IMR-90 (cell line): ENCODE results near the gene CDC42EP2. TPM values are rescaled to one million over a fixed set of nuclear protein-coding genes. Genes with fewer than 3 reads are reported as not detected.

ENCODE experiments used
- ATAC-seq: fragments of 200-7000 bp; cut with Tn5 transposase; 2 replicates; pipeline ENCODE4 v1.9.1; 2020; ENCODE audit warnings: low read depth, mild to moderate bottlenecking, moderate library complexity
- BruUV-seq: library from RNA; stranded (reverse); fragments of 400-500 nt; replicated peaks from 2 replicates; lab custom pipeline; 2021; lab: Mats Ljungman, UMichigan
- CTCF ChIA-PET: fragments of 300-600 bp; formaldehyde crosslinking; extraction: SDS; loops from one replicate; lab custom pipeline; 2021; ENCODE audit warnings: antibody characterized with exemption; lab: Yijun Ruan, JAX
- POLR2A ChIA-PET: fragments of 300-600 bp; sonication (Branson Sonifier 250); formaldehyde crosslinking; loops from one replicate; lab custom pipeline; 2022; ENCODE audit warnings: antibody characterized with exemption; ENCODE audit not compliant: unreplicated experiment; lab: Charles Lee
- DNase-seq: peaks from one replicate; pipeline ENCODE4 v3.0.0; 2013
- H2AFZ ChIP-seq: replicated peaks from 2 replicates; pipeline ENCODE3; 2013; ENCODE audit warnings: low read length, mild to moderate bottlenecking; ENCODE audit not compliant: poor library complexity
- H2AK5ac ChIP-seq: 2 replicates; pipeline ENCODE4 v1.6.1; 2013; ENCODE audit warnings: low read depth, low read length, inconsistent platforms
- H2AK9ac ChIP-seq: replicated peaks from 2 replicates; pipeline ENCODE3; 2013; ENCODE audit warnings: mild to moderate bottlenecking, low read depth, low read length, moderate library complexity; ENCODE audit not compliant: poor library complexity
- H2BK120ac ChIP-seq: 2 replicates; pipeline ENCODE4 v1.6.1; 2013; ENCODE audit warnings: low read depth, low read length, inconsistent platforms
- H2BK15ac ChIP-seq: 3 replicates; pipeline ENCODE4 v1.6.1; 2013; ENCODE audit warnings: low read depth, low read length, inconsistent platforms
- H2BK20ac ChIP-seq: 2 replicates; pipeline ENCODE4 v1.6.1; 2013; ENCODE audit warnings: low read depth, mild to moderate bottlenecking, inconsistent platforms, low read length, moderate library complexity
- H2BK5ac ChIP-seq: 2 replicates; pipeline ENCODE4 v1.6.1; 2013; ENCODE audit warnings: mild to moderate bottlenecking, low read depth, low read length, inconsistent platforms; ENCODE audit not compliant: poor library complexity, severe bottlenecking
- H3K14ac ChIP-seq: replicated peaks from 2 replicates; pipeline ENCODE4 v1.6.1; 2013; ENCODE audit warnings: low read depth, low read length, inconsistent platforms
- H3K18ac ChIP-seq: 2 replicates; pipeline ENCODE4 v1.6.1; 2013; ENCODE audit warnings: low read depth, low read length, control low read depth
- H3K23ac ChIP-seq: 2 replicates; pipeline ENCODE4 v1.6.1; 2013; ENCODE audit warnings: low read depth, low read length, inconsistent platforms
- H3K27ac ChIP-seq: 2 replicates; pipeline ENCODE4 v1.5.1; 2013; ENCODE audit warnings: mild to moderate bottlenecking, control low read depth, low read length; ENCODE audit not compliant: insufficient read depth
- H3K27me3 ChIP-seq: 2 replicates; pipeline ENCODE4 v1.6.1; 2013; ENCODE audit warnings: low read length; ENCODE audit not compliant: control insufficient read depth, insufficient read depth
- H3K36me3 ChIP-seq: 2 replicates; pipeline ENCODE4 v1.6.1; 2013; ENCODE audit warnings: low read length, mixed read lengths; ENCODE audit not compliant: control insufficient read depth, insufficient read depth
- H3K4ac ChIP-seq: 2 replicates; pipeline ENCODE4 v1.6.1; 2013; ENCODE audit warnings: low read depth, low read length, inconsistent platforms
- H3K4me1 ChIP-seq: 2 replicates; pipeline ENCODE4 v1.6.1; 2013; ENCODE audit warnings: low read length, mixed read lengths; ENCODE audit not compliant: control insufficient read depth, insufficient read depth
- H3K4me2 ChIP-seq: 2 replicates; pipeline ENCODE4 v1.6.1; 2013; ENCODE audit warnings: low read depth, mild to moderate bottlenecking, control low read depth, low read length, moderate library complexity
- H3K4me3 ChIP-seq: 2 replicates; pipeline ENCODE4 v1.5.1; 2013; ENCODE audit warnings: low read depth, mild to moderate bottlenecking, control low read depth, low read length, moderate library complexity; ENCODE audit not compliant: insufficient read depth
- H3K56ac ChIP-seq: 2 replicates; pipeline ENCODE4 v1.6.1; 2013; ENCODE audit warnings: low read length, inconsistent platforms; ENCODE audit not compliant: insufficient read depth; ENCODE audit errors: extremely low read depth
- H3K79me1 ChIP-seq, 2 experiments: 2 replicates each; pipeline ENCODE4 v1.6.1; 2013; ENCODE audit warnings: low read length in 2 of 2, inconsistent platforms in 1 of 2, low read depth in 1 of 2
- H3K9ac ChIP-seq: 2 replicates; pipeline ENCODE4 v1.6.1; 2013; ENCODE audit warnings: low read depth, low read length, control low read depth
- H3K9me1 ChIP-seq: 2 replicates; pipeline ENCODE4 v1.6.1; 2013; ENCODE audit warnings: low read length, inconsistent platforms; ENCODE audit not compliant: insufficient read depth
- H3K9me3 ChIP-seq: 2 replicates; pipeline ENCODE4 v1.6.1; 2013; ENCODE audit warnings: low read length; ENCODE audit not compliant: control insufficient read depth, insufficient read depth
- H4K20me1 ChIP-seq: 2 replicates; pipeline ENCODE4 v1.6.1; 2013; ENCODE audit warnings: low read length, inconsistent platforms; ENCODE audit not compliant: insufficient read depth
- H4K5ac ChIP-seq: 2 replicates; pipeline ENCODE4 v1.6.1; 2013; ENCODE audit warnings: mild to moderate bottlenecking, low read depth, low read length, control low read depth
- H4K8ac ChIP-seq, 2 experiments: 2 replicates each; pipeline ENCODE4 v1.6.1; 2013; ENCODE audit warnings: low read depth in 2 of 2, low read length in 2 of 2, control low read depth in 1 of 2, inconsistent platforms in 1 of 2
- H4K91ac ChIP-seq: 2 replicates; pipeline ENCODE4 v1.6.1; 2013; ENCODE audit warnings: low read depth, low read length, inconsistent platforms; ENCODE audit not compliant: insufficient read depth
- BHLHE40 ChIP-seq: fragments of 150-350 bp; IDR thresholded peaks from 2 replicates; pipeline ENCODE4 v1.6.1; 2016; ENCODE audit warnings: mild to moderate bottlenecking, low read depth, low read length
- CHD1 ChIP-seq: IDR thresholded peaks from 2 replicates; pipeline ENCODE4 v1.6.1; 2012; ENCODE audit warnings: low read depth, low read length, improper control_type of control experiment
- MAFK ChIP-seq: IDR thresholded peaks from 2 replicates; pipeline ENCODE4 v1.6.1; 2012; ENCODE audit warnings: low read depth, low read length, improper control_type of control experiment
- MAZ ChIP-seq: IDR thresholded peaks from 2 replicates; pipeline ENCODE4 v1.6.1; 2012; ENCODE audit warnings: low read depth, mild to moderate bottlenecking, low read length, improper control_type of control experiment, moderate library complexity, borderline replicate concordance
- MXI1 ChIP-seq: IDR thresholded peaks from 2 replicates; pipeline ENCODE4 v1.6.1; 2012; ENCODE audit warnings: low read depth, mild to moderate bottlenecking, low read length, moderate library complexity, borderline replicate concordance
- NFE2L2 ChIP-seq: fragments of 150-350 bp; IDR thresholded peaks from 2 replicates; pipeline ENCODE4 v1.6.1; 2016; ENCODE audit warnings: low read depth, mild to moderate bottlenecking, low read length
- POLR2A ChIP-seq: IDR thresholded peaks from 2 replicates; pipeline ENCODE4 v1.6.1; 2012; ENCODE audit warnings: mild to moderate bottlenecking, low read depth, low read length
- RAD21 ChIP-seq: IDR thresholded peaks from 2 replicates; pipeline ENCODE4 v1.6.1; 2012; ENCODE audit warnings: low read length, improper control_type of control experiment
- RCOR1 ChIP-seq: IDR thresholded peaks from 2 replicates; pipeline ENCODE4 v1.6.1; 2012; ENCODE audit warnings: mild to moderate bottlenecking, low read length, improper control_type of control experiment; ENCODE audit not compliant: insufficient replicate concordance
- RFX5 ChIP-seq: IDR thresholded peaks from 2 replicates; pipeline ENCODE4 v1.8.0; 2012; ENCODE audit warnings: low read depth, mild to moderate bottlenecking, low read length, moderate library complexity
- SMC3 ChIP-seq: fragments of 150-350 bp; IDR thresholded peaks from 2 replicates; pipeline ENCODE4 v1.6.1; 2016; ENCODE audit warnings: low read depth, mild to moderate bottlenecking, antibody characterized with exemption, low read length, moderate library complexity
- USF2 ChIP-seq: fragments of 150-350 bp; IDR thresholded peaks from 2 replicates; pipeline ENCODE4 v1.6.1; 2017; ENCODE audit warnings: mild to moderate bottlenecking, antibody characterized with exemption, low read length, low read depth
- WGBS, 2 experiments: methylation state at CpG; one replicate each; pipeline versions ENCODE4 v1.1.5 to v1.1.7; 2013; ENCODE audit warnings: missing lambda C conversion rate in 2 of 2; ENCODE audit not compliant: insufficient read length in 1 of 2; ENCODE audit errors: extremely low coverage in 2 of 2; 5-methylcytosine and 5-hydroxymethylcytosine counted together
- dilution Hi-C: fragments of 300-500 bp; cut with HindIII; formaldehyde crosslinking; loops from one replicate; pipeline ENCODE4 v1.14.3; 2018; ENCODE audit warnings: low sequenced_read_pairs; ENCODE audit not compliant: unreplicated experiment
- in situ Hi-C: fragments of 300-500 bp; cut with MboI; formaldehyde crosslinking; loops from 3 replicates; pipeline ENCODE4 v1.14.3; 2019; ENCODE audit warnings: low sequenced_read_pairs, inconsistent platforms, mixed read lengths
- intact Hi-C: fragments of 100-400 bp; cut with micrococcal nuclease; formaldehyde crosslinking; loops from 2 replicates; pipeline ENCODE4 v1.10.0; 2022
- polyA plus RNA-seq, 3 experiments: library from polyadenylated mRNA; depleted of rRNA; stranded (reverse); fragments of >200 nt; gene quantifications; 2 replicates each; pipeline ENCODE4 v1.2.3, GENCODE V29; 2012; ENCODE audit warnings: low replicate concordance in 1 of 3
- total RNA-seq: library from RNA; depleted of rRNA; stranded (reverse); fragments of >200 nt; gene quantifications from 2 replicates; pipeline ENCODE4 v1.2.3, GENCODE V29; 2012
- TF ChIP-seq, protein P1 (sequence below): conservative IDR thresholded peaks from 2 replicates; pipeline ENCODE4 v1.5.1; 2012; ENCODE audit warnings: mild to moderate bottlenecking, low read depth, low read length, improper control_type of control experiment

CDC42EP2 gene
- total and polyA plus RNA-seq, 2 of the 4 experiments (the other 2 are of a cell fraction): 5.2 to 27.5 TPM

DNA sequence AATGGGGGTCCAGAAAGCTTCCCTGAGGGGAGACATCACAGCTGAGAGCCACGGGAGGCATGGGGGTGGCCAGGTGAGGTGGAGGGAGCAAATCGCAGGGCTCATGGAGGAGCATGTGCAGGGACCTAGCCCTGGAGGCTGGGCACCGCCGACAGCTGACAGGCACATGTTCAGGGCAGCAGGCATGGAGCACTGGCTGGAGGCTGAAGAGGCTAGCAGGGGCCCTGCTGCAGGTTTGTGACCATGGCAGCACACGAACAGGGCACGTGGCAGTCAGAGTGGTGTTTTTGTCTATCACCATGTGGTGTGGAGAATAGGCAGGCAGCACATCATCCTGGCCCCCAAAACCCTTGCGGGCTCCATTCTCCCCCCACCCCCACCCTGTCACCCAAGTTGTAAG, 10.1 kb upstream of the CDC42EP2 start:
- Histone ChIP-seq H3K9me3 (no peaks in the 10 kb centered on the region), H3K27ac (peak overlapping the region; percentile 84; the same call in 1 of the 2 replicates), H2AK9ac (peak overlapping the region; percentile 78)

More for the DNA sequence above, 10.1 kb upstream of the CDC42EP2 start:
- Histone ChIP-seq H2BK20ac (no peak overlapping the region; the same call in 1 of the 2 replicates), H3K79me1 (peaks cover 7 to 48% of the 10 kb centered on the region in 2 experiments; a peak in 3 of 4 replicates), H3K4ac (peak overlapping the region; percentile 50; the same call in 1 of the 2 replicates), H2BK5ac (peak overlapping the region; percentile 65), H3K56ac (no peak overlapping the region), H4K5ac (no peak overlapping the region; the same call in 1 of the 2 replicates), H3K27me3 (no peaks in the 10 kb centered on the region), H3K4me3 (no peak overlapping the region), H4K91ac (peak overlapping the region; percentile 12; the same call in 1 of the 2 replicates), H3K36me3 (no peaks in the 10 kb centered on the region), H2BK15ac (no peak overlapping the region; the same call in 2 of the 3 replicates), H2AK5ac (peak overlapping the region; percentile 84), H3K14ac (no peak overlapping the region; the same call in 1 of the 2 replicates), H2BK120ac (peak overlapping the region; percentile 76), H2AFZ (peak overlapping the region; percentile 33), H4K20me1 (peaks cover 9% of the 10 kb centered on the region), H3K9ac (no peak overlapping the region), H4K8ac (peak overlapping the region in 1 of 2 experiments; percentile 19; a peak in 1 of 4 replicates), H3K23ac (no peak overlapping the region), H3K4me2 (no peak overlapping the region), H3K4me1 (peaks cover 42% of the 10 kb centered on the region), H3K18ac (peak overlapping the region; percentile 26; the same call in 1 of the 2 replicates), H3K9me1 (peaks cover 53% of the 10 kb centered on the region)
- intact Hi-C loops (no loop called here), in situ Hi-C loops (no loop called here), dilution Hi-C loops (no loop called here)
- DNase-seq: no peak
- no TSS peak for BruUV-seq
- TF ChIP-seq NFE2L2 (no peak), USF2 (no peak), RCOR1 (no peak), RFX5 (no peak), SMC3 (no peak), POLR2A (no peak), BHLHE40 (no peak), RAD21 (no peak), MAFK (no peak), MXI1 (no peak), MAZ (no peak), CHD1 (no peak)
- TF ChIP-seq, protein P1, sequence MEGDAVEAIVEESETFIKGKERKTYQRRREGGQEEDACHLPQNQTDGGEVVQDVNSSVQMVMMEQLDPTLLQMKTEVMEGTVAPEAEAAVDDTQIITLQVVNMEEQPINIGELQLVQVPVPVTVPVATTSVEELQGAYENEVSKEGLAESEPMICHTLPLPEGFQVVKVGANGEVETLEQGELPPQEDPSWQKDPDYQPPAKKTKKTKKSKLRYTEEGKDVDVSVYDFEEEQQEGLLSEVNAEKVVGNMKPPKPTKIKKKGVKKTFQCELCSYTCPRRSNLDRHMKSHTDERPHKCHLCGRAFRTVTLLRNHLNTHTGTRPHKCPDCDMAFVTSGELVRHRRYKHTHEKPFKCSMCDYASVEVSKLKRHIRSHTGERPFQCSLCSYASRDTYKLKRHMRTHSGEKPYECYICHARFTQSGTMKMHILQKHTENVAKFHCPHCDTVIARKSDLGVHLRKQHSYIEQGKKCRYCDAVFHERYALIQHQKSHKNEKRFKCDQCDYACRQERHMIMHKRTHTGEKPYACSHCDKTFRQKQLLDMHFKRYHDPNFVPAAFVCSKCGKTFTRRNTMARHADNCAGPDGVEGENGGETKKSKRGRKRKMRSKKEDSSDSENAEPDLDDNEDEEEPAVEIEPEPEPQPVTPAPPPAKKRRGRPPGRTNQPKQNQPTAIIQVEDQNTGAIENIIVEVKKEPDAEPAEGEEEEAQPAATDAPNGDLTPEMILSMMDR: no peak
- WGBS, 2 experiments: 97% methylated on average over 4 of the region's 7 CpGs; no CpG with 5 or more reads in 1 of the 2 experiments
- CTCF ChIA-PET: interaction anchor here (0.5 kb wide), 1 partner anchor 29 kb away, joined by 3 read pairs; no protein-coding TSS in a partner anchor
- POLR2A ChIA-PET: interaction anchor here (0.6 kb wide), 1 partner anchor 38 kb away, joined by 3 read pairs; no protein-coding TSS in a partner anchor
- no peak for ATAC-seq
